ENCODE data around the gene CBLN2.

DNA sequence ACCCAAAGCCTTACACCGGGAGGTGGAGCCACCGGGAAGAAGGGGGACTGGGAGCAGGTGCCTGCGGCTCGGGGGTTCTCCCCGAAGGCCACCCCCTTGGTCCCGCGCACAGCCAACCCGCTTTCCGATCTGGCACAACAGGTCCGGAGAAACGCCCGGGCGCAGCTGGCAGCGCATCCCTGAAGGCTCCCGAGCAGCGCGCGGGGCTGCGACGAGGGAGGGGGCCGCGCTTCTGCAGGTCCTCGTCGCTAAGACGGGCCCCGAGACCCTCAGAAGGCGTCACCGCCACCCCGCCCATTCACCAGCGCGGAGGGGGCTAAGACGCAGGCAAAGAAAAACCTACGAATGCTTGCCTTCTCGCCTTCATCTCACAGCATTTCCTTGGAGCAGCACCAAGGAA lies 1.8 kb downstream of the CBLN2 start:
- no peak for TF ChIP-seq SIN3A (IDR thresholded peaks at IDR 0.05; ENCODE audit: borderline replicate concordance, insufficient read depth, low read length)
- TF ChIP-seq, protein P1, sequence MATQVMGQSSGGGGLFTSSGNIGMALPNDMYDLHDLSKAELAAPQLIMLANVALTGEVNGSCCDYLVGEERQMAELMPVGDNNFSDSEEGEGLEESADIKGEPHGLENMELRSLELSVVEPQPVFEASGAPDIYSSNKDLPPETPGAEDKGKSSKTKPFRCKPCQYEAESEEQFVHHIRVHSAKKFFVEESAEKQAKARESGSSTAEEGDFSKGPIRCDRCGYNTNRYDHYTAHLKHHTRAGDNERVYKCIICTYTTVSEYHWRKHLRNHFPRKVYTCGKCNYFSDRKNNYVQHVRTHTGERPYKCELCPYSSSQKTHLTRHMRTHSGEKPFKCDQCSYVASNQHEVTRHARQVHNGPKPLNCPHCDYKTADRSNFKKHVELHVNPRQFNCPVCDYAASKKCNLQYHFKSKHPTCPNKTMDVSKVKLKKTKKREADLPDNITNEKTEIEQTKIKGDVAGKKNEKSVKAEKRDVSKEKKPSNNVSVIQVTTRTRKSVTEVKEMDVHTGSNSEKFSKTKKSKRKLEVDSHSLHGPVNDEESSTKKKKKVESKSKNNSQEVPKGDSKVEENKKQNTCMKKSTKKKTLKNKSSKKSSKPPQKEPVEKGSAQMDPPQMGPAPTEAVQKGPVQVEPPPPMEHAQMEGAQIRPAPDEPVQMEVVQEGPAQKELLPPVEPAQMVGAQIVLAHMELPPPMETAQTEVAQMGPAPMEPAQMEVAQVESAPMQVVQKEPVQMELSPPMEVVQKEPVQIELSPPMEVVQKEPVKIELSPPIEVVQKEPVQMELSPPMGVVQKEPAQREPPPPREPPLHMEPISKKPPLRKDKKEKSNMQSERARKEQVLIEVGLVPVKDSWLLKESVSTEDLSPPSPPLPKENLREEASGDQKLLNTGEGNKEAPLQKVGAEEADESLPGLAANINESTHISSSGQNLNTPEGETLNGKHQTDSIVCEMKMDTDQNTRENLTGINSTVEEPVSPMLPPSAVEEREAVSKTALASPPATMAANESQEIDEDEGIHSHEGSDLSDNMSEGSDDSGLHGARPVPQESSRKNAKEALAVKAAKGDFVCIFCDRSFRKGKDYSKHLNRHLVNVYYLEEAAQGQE (IDR thresholded peaks at IDR 0.05; ENCODE audit: insufficient read depth in 1 of 2, low read depth in 2 of 2, low read length in 2 of 2) = no peak
- no peak for TF ChIP-seq TAF1 (IDR thresholded peaks at IDR 0.05; ENCODE audit: borderline replicate concordance, insufficient read depth, low read length)
- no peak for TF ChIP-seq POLR2AphosphoS5 (IDR thresholded peaks at IDR 0.05; ENCODE audit: low read depth, low read length)
